Kidney (tissue), 22 donors: ENCODE results near the gene SNX17. TPM values are rescaled to one million over a fixed set of nuclear protein-coding genes. Genes with fewer than 3 reads are reported as not detected.
A peak's percentile ranks its signal among the peaks of the same experiment; 100 is the strongest.

Source experiments
- DNase-seq, 5 donors: peaks; one replicate each; pipeline ENCODE4 v3.0.0-alpha.2; 2013 to 2020
- FAIRE-seq: peaks from 2 replicates; lab custom pipeline; 2012; peaks lifted over from hg19 to GRCh38; lab: Jason Lieb, UNC
- H3K27ac ChIP-seq, 2 donors: one replicate each; pipeline ENCODE4 v1.7.0; 2013; ENCODE audit warnings: low read depth in 2 of 2, low read length in 2 of 2, inconsistent platforms in 1 of 2
- H3K27me3 ChIP-seq: one replicate; pipeline ENCODE4 v1.7.1; 2013; ENCODE audit warnings: low read length, inconsistent platforms; ENCODE audit not compliant: control insufficient read depth, insufficient read depth
- H3K36me3 ChIP-seq, 3 donors: one replicate each; pipeline versions ENCODE4 v1.7.0 to v1.7.1; 2013; ENCODE audit warnings: low read length in 3 of 3, control low read depth in 1 of 3, inconsistent platforms in 1 of 3; ENCODE audit not compliant: insufficient read depth in 3 of 3, control insufficient read depth in 2 of 3
- H3K4me1 ChIP-seq, 3 donors: one replicate each; pipeline versions ENCODE4 v1.7.0 to v1.7.1; 2013; ENCODE audit warnings: low read length in 3 of 3, inconsistent platforms in 1 of 3, low read depth in 1 of 3; ENCODE audit not compliant: control insufficient read depth in 2 of 3, insufficient read depth in 2 of 3
- H3K4me3 ChIP-seq, 3 donors: one replicate each; pipeline versions ENCODE4 v1.7.0 to v1.8.1; 2013; ENCODE audit warnings: low read length in 3 of 3, control low read depth in 1 of 3, inconsistent platforms in 1 of 3
- H3K9ac ChIP-seq, 3 donors: one replicate each; pipeline versions ENCODE4 v1.7.0 to v1.7.1; 2013; ENCODE audit warnings: low read length in 3 of 3, control low read depth in 1 of 3, inconsistent platforms in 1 of 3
- H3K9me3 ChIP-seq, 3 donors: one replicate each; pipeline versions ENCODE4 v1.7.0 to v1.7.1; 2013; ENCODE audit warnings: low read length in 3 of 3, control low read depth in 1 of 3, inconsistent platforms in 1 of 3; ENCODE audit not compliant: control insufficient read depth in 2 of 3, insufficient read depth in 1 of 3
- CTCF ChIP-seq: IDR thresholded peaks from 3 replicates; pipeline ENCODE4 v1.5.1; 2012; ENCODE audit warnings: mild to moderate bottlenecking, moderate library complexity, borderline replicate concordance; ENCODE audit not compliant: insufficient read depth; ENCODE audit errors: extremely low read depth
- intact Hi-C: fragments of 100-400 bp; cut with DNase I; formaldehyde crosslinking; loops from one replicate; pipeline ENCODE4 v1.11.1; 2022
- long read RNA-seq, 10 donors: library from polyadenylated mRNA in 1 of 10; unstranded in 1 of 10; transcript quantifications; one replicate each; pipeline ENCODE4 v2.0.0 and lab custom pipeline, GENCODE V29; 2021 to 2026
- polyA plus RNA-seq: library from polyadenylated mRNA; stranded (reverse); fragments of 350-450 nt; fragmentation: Illumina TruSeq; extraction: RNeasy Lipid Tissue Mini Kit (QIAGEN cat#74804); gene quantifications from one replicate; pipeline ENCODE4 v1.2.3, GENCODE V29; 2014; ENCODE audit warnings: low read depth, low replicate concordance; ENCODE audit not compliant: insufficient read depth
- total RNA-seq: library from RNA; stranded (reverse); fragmentation: NEBNext Ultra II Directional; extraction: Animal tissue kit (Norgen Biotek cat#: 25700); gene quantifications from one replicate; pipeline ENCODE4 v1.2.1, GENCODE V29; 2021
- donor health status: control.
- donor health status: control.
- donor health status: control.
- donor health status: control.
- donor health status: control.
- donor health status: DM: yes; HTN: yes; CAD: no.
- donor health status: Normal renal cell carcinoma (clear cell type).

The SNX17 gene
- total RNA-seq, result 98.7 TPM
- polyA plus RNA-seq, result 115 TPM
- long read RNA-seq, donor 1, transcript SNX17-201 (15 exons, 2,044 nt), result major isoform, 21 of 23 reads
- long read RNA-seq, donor 1, partial matches to known transcripts, result 0 of 23 reads
- long read RNA-seq, donor 1, other reads (novel, unspliced or antisense), result 0 of 23 reads
- long read RNA-seq, donor 2, transcript SNX17-201 (15 exons, 2,044 nt), result major isoform, 36 of 46 reads
- long read RNA-seq, donor 2, partial matches to known transcripts, result 7 of 46 reads
- long read RNA-seq, donor 2, other reads (novel, unspliced or antisense), result 0 of 46 reads
- long read RNA-seq, donor 3, transcript SNX17-201 (15 exons, 2,044 nt), result major isoform, 38 of 54 reads
- long read RNA-seq, donor 3, partial matches to known transcripts, result 8 of 54 reads
- long read RNA-seq, donor 3, other reads (novel, unspliced or antisense), result 5 of 54 reads
- long read RNA-seq, donor 4, transcript SNX17-201 (15 exons, 2,044 nt), result major isoform, 38 of 50 reads
- long read RNA-seq, donor 4, partial matches to known transcripts, result 10 of 50 reads
- long read RNA-seq, donor 4, other reads (novel, unspliced or antisense), result 0 of 50 reads
- long read RNA-seq, donor 5, partial matches to known transcripts, result 0 of 3 reads
- long read RNA-seq, donor 5, other reads (novel, unspliced or antisense), result 0 of 3 reads
- long read RNA-seq, donor 6, transcript SNX17-201 (15 exons, 2,044 nt), result major isoform, 10 of 10 reads
- long read RNA-seq, donor 6, partial matches to known transcripts, result 0 of 10 reads
- long read RNA-seq, donor 6, other reads (novel, unspliced or antisense), result 0 of 10 reads
- long read RNA-seq, donor 7, transcript SNX17-201 (15 exons, 2,044 nt), result major isoform, 139 of 175 reads
- long read RNA-seq, donor 7, partial matches to known transcripts, result 14 of 175 reads
- long read RNA-seq, donor 7, other reads (novel, unspliced or antisense), result 19 of 175 reads
- long read RNA-seq, donor 8, transcript SNX17-201 (15 exons, 2,044 nt), result major isoform, 31 of 34 reads
- long read RNA-seq, donor 8, partial matches to known transcripts, result 0 of 34 reads
- long read RNA-seq, donor 8, other reads (novel, unspliced or antisense), result 0 of 34 reads
- long read RNA-seq, donor 9, transcript SNX17-201 (15 exons, 2,044 nt), result major isoform, 15 of 24 reads
- long read RNA-seq, donor 9, partial matches to known transcripts, result 9 of 24 reads
- long read RNA-seq, donor 9, other reads (novel, unspliced or antisense), result 0 of 24 reads
- long read RNA-seq, donor 10, transcript SNX17-201 (15 exons, 2,044 nt), result major isoform, 30 of 32 reads
- long read RNA-seq, donor 10, partial matches to known transcripts, result 0 of 32 reads
- long read RNA-seq, donor 10, other reads (novel, unspliced or antisense), result 0 of 32 reads

GRCh38 chr2:27370026-27370815, at the start of gene SNX17, which contains the start of gene EIF2B4:
Gene SNX17, plus strand, starts transcription at chr2:27370616. Its CDS starts 128 bp downstream, at chr2:27370744.
Gene EIF2B4, minus strand, starts transcription at chr2:27370338. Its CDS starts 24 bp downstream, at chr2:27370314.
- DNase-seq, result peak; percentile 99 to 100 (median 100)
- H3K9ac ChIP-seq, result peak within 1 kb of the TSS; percentile 63 to 92 (median 91)
- no peaks in the 10 kb centered on the region for H3K27me3 ChIP-seq
- peak within 1 kb of the TSS; percentile 79 to 97 (median 94) for H3K4me3 ChIP-seq
- peak; percentile 79 for TF ChIP-seq CTCF
- peak within 1 kb of the TSS; percentile 85 to 91 for H3K27ac ChIP-seq
- H3K9me3 ChIP-seq, result no peaks in the 10 kb centered on the region
- H3K4me1 ChIP-seq, result peaks cover 0 to 16% (median 15%) of the 10 kb centered on the region in 3 donors
- intact Hi-C loops, result no loop called here
- peaks cover 14 to 42% (median 36%) of the 10 kb centered on the region in 3 donors for H3K36me3 ChIP-seq
- peak; percentile 27 for FAIRE-seq

- Histone ChIP-seq H3K9ac (no peak overlapping the region), H3K4me3 (no peak overlapping the region), H3K27me3 (no peaks in the 10 kb centered on the region), H3K36me3 (peaks cover 0 to 2% (median 2%) of the 10 kb centered on the region in 3 donors), H3K27ac (no peak overlapping the region), H3K4me1 (peaks cover 0 to 11% (median 0%) of the 10 kb centered on the region in 3 donors), H3K9me3 (no peaks in the 10 kb centered on the region)
- peak; percentile 19 for TF ChIP-seq CTCF
- DNase-seq (peak in 2 of 5 donors; percentile 6 to 84), FAIRE-seq (no peak)
- intact Hi-C loops, result no loop called here
Measured at GRCh38 chr2:27320958-27321543, 49.4 kb upstream of the SNX17 start.
